Stimulated activated CD4-positive, alpha-beta T cell treated with anti-CD3 and anti-CD28 coated beads, TNF-alpha, amount 100 ng/mL, for 24 hours (primary cell): ENCODE data around the gene RASSF5.

Experiments
- DNase-seq, 3 experiments: peaks; one replicate each; pipeline ENCODE4 v3.0.0-alpha.2; 2020; ENCODE audit warnings: low read depth in 3 of 3

RASSF5 gene

DNA sequence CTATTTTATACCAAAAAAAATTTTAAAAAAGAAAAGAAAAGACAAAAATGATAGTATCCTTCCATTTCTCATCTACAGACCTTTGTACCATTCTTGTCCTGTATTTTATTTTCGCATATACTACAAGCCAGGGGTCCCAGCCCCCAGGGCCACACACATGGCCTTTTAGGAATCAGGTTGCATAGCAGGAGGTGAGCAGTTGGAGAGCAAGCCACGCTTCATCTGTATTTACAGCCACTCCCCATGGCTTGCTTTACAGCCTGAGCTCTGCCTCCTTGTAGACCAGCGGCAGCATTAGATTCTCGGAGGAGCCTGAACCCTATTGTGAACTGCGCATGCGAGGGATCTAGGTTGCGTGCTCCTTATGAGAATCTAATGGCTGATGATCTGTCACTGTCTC, 39.8 kb downstream of the RASSF5 start:
- DNase-seq, result no peak

DNA sequence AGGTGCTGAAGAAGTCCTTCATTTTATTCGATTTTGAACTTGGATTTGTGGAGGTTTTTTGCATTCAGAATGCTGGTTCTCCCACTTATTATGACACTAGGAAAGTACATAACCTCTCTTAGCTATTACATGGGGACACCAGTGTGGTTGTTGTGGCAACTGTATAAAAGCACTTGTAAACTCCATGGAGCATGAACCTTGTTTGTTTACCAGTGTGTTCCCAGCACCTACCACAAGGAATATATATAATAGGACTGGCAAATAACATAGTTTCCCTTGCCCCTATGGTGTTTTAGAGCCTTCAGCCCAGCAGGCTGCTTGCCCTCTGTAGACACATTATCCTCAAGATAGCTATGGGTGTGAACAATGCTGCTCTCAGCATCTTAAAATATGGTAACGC, 43.1 kb downstream of the RASSF5 start:
- DNase-seq, result no peak

DNA sequence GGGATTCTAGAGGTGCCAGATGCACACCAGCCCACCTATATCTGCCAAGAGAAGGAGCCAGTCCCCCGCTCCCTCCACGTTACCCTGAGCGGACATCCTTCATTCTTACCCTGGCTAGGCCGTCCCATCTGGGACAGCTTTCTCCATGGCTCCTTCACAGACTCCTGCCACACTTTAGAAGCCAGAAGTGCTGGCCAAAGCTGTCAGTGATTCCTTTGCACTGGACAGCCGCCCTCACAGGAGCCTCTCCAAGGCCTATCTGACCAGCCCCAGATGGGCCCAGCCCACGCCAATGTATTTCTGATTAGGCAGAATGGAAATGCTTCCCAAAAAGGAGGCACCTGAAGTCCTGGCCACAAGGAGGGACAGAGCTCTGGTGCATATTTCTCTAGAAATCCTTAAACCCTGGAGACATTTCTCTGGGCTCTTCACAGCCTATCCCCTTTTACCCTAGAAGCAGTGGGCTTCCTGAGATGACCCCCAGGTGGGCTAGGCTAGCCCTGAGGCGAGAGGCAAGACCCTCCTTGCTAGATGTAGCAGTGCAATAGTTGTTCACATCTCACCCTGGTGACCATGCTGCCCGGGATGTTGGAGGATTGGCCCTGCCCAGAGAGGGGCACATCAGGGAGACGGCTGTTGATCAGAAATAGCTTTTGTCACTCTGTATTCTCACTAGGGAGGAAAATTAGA, 44.1 kb downstream of the RASSF5 start:
- DNase-seq, result no peak

DNA sequence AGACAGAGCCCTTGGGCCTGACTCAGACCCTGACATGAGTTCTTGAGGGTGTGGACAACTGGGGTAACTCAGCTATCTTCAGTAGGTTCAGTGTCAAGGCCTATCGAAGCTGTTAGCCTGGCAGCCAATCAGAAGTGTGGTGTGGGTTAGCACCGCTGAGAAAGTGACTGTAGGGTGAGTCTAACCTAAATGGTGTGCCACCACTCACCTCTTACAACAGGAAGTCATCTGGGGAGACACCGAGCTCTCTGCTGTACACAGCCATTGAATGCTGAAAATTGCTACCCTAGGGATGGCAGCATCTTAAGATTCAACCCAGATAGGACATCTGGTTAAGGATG, 44.6 kb downstream of the RASSF5 start:
- peak; percentile 45 to 63 (median 52) for DNase-seq

GRCh38 chr1:206554211-206554610, 46.9 kb downstream of the RASSF5 start:
- no peak for DNase-seq

- DNase-seq, result no peak
These were observed 47.6 kb downstream of the RASSF5 start for GRCh38 chr1:206554701-206555472.

DNA sequence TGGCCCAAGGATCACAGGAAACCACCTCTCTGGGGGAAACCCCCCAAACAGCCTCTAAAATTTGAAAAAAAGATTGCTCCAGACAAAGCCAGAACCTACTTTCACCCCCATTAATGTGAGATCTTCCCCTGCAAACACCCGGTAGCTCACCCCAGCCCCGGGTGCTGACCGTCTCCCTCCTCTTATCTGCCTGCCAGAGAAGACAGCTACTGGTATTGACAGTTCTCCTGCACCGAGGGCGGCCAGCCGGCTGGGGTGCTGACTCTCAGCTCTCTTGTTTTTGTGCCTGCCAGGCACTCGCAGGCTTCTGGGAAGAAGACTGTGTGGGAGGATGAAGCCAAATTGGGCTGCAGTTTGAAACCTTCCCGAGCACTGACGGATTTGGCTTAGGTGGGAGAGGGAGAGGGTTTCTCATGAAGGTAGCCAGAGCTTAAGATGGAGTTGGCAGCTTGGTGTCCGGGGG, 48.2 kb downstream of the RASSF5 start:
- DNase-seq, result no peak

- DNase-seq, result no peak
These were observed 48.9 kb downstream of the RASSF5 start for GRCh38 chr1:206556047-206556749.

DNA sequence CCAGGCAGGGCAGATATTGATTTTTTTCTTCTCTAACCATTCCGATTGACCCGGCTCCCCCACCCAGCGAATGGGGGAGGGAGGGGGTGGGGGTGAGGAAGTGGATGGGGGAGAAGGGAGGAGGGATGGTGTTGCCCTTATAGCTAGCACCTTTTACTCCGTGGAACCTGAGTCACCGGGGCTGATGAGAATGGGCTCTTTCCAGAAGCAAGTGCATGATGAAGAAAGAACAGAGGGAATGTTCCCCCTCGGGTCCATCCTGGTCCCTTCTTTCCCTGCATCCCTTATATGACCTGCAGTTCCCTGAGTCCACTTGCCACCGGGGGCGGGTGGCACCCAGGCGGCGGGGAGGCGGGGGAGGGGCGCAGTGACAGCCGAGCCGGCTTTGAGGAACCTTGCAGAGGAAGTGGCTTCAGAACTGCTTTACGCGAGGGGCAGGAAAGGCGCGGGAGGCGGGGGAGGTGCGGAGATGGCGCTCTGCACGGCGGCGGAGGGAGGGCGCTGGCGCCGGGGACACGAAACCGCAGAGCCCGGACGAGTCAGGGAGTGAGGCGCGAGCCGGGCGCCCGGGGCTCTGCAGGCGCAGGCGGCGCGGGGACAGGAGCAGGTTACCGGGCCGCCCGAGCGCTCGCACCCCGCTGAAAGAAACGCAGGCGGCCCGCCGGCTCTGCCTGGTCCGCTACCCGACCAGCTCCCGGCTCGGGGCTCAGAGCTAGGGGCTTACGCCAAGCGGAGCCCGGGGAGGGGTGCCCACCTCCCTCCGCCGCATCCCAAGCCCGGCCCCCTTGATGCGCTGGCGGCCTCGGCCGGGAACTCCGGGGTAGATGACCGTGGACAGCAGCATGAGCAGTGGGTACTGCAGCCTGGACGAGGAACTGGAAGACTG, 49.7 kb downstream of the RASSF5 start:
- peak; percentile 63 to 90 (median 79) for DNase-seq

DNA sequence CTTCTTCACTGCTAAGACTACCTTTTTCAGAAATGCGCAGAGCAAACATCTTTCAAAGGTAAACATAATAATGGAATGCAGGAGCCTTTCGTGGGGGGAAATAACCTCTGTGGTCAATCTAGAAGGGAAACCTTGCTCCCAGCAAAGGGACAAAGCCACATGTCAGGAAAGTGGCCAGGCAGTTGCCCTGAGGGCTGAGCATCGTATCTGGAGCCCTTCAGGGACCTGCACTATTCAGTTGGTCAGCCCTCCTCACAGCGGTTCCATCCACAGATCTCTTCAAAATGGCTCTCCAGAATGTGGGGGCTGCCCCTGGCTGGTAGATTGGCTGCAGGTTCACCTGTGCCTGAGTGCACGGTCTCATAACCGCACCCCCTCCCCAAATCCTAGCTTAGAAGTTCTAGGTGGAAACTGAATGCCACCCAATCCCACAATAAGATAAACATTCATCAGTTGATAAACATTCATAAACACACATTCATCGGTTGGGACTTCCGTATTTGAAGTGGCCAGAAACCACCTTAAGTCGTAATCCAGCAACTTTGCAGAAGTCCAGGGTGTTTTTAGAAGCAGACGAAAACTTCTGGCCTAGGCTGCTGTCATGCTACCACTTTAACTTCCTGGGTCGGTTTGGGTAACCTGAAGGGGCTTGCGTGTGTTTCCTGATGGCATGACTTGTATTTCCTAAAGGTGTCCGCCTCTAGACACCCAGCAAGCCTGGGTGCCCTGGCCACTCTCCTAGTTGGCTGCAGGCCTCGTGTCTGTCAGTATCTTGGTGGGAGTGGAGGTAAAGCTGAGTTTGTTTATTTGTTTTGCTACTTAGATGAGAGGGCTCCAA, 50.5 kb downstream of the RASSF5 start:
- no peak for DNase-seq

DNA sequence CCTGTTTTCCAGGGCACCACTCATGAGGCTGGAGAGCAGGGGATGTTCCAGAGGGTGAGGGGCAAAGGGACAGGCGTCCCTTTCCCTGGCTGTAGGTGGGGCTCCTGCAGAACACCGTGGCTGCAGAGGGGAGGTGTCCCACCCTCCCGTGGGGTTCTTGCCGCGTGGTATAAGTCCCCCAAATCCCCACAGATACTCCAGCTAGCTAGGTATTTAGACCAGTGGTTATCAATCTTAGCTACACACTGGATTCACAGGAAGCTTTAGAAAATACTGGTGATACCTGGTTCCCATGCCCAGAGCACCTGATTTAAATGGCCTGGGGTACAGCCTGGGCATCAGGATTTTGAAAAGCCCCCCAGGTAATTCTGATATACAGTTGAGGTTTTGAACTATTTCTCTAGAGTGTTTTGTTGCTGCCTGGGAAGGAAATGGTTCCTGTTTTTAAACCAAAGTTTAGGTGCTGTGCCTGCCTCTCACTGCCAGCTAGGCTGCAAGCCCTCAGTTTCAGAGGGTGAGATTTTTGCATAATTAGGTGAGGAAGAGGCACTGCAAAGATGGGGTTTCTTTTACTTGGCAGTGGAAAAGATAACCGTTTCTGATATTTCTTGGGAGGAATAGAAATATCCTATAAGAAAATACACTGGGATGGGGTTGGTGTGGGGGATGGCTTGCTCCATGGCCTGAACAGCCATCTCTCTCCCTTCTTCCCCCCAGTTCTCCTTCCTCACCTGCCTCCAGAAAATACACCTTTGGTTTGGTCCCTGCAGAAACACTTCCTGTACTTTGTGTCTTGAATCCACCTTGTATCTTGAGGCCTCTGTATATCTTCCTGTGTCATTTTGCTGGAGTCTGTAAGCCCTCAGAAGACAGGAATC, 51.7 kb downstream of the RASSF5 start:
- DNase-seq, result no peak

- DNase-seq, result no peak
These were observed 52.3 kb downstream of the RASSF5 start for GRCh38 chr1:206559672-206559995.

DNA sequence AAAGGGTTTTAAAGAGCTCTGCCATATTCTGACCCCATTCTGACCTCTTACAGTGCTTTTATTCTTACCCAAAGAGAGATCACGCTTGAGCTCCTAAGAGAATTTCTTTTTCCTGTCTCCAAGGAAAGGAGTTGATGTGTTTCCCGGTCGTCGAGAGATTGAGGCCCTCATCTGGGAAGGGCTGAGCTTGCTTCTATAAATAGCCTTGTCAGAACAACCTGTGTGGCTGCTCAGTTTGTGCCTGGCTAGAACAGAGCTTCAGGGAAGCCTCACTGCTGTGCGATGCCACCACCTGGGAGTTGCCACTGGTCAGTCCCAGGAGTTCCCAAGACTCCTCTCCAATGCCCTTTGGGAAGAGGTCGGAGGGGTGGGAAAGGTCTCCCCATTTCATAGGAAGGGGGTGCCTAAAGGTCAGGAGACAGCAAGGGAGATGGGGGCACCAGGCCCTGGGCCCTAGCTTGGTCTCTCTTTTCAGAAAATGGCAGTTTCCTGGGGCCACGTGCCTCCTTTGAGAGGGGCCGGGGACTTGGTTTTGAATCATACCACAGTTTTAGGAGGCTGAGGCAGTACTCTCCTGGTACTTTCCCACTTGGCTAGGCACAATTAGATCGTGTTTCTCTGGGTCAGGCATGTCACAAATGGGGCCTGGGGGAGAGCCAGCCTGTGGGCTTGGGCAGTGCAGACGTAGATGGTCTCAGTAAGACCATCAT, 52.8 kb downstream of the RASSF5 start:
- no peak for DNase-seq

GRCh38 chr1:206563367-206564207, 56.3 kb downstream of the RASSF5 start:
- no peak for DNase-seq

DNA sequence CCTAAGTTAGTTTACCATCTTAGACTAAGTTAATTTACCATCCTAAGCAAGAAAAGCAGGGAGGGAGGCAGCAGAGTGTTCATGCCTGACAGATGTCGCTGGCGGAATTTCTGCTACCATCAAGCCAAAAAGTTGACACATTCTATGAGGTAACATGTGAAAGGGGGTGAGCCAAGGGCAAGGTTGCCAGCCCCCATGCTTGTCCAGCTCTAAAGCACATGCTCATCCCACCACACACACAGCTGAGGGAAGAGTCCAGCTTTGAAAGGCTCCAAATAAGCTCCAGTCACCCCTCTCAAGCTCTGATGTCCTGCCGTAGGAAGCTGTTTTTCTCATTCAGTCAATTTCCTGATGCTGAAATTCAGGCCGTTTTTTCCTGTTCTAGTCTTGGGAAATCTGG, 58.7 kb downstream of the RASSF5 start:
- DNase-seq, result no peak

DNA sequence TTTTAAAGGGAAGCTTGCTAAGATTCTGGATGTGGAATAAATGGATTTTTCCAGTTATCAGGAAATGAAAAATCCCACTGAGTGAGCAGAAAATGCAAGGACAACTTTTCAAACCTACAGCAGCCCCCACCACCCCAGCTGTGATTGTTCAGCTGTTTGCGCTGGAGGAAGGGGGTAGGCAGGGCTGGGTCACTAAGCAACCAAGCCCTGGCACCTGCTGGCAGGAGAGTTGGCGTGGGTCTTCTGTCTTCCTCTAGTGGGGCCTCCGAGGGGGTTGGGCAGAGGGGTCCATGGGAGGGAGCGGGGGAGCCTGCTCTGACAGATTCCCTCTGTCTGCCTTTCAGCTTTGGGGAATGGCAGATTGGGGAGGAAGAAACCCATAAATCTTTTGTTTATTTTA, 59.7 kb downstream of the RASSF5 start:
- no peak for DNase-seq

DNA sequence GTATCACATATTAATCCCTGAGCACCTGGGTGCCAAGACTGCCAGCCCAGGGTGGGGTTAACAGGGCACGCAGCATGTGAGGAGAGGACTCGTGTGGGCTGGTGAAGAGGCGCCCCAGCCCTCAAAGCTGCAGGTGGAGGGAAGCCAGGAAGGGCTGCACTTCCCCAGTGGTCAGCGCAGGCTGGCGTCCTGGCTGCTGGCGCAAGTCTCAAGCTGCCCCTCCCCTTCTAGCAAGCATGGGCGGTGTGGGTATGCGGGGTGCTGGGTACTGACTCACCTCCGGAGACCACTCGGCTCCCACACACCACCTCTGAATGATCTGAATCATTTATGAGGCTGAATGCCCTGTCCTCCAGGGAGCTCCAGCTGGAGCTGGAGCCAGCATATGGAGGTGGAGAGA, 60.9 kb downstream of the RASSF5 start:
- DNase-seq, result no peak

DNA sequence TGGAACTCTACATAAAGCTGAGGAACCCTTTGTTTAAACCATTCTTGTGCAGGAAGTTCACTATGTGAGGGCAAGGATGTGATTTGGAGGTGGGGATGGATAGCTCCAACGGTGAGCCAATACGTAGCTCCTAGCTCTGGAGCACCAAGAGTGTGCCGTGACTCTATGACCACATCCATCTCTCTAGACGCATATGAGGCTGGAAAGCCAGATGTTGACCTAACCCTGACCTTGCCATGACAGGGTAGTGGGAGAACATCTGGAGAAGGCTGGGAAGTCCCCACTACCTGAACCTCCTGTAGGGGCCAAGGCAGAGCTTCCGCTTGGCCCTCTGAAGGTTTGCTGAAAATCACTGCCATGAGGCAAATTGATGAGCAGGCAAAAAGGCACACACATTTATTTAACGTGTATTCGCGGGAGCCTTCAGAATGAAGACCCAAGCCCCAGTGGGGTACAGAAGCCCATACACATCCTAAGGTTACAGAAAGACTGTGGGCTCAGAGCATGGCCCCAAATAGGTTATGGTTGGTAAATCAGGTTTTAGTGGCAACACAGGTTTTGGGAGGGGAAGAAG, 61.5 kb downstream of the RASSF5 start:
- DNase-seq, result no peak
